ENCODE measurements around the gene MBD6. TPM values are rescaled to one million over a fixed set of nuclear protein-coding genes. Genes with fewer than 3 reads are reported as not detected.
"Not testable (repeated sequence)": the region's sequence is repeated elsewhere in the genome, so short reads cannot be mapped to it uniquely, and the experiment has no call there.

MBD6 gene
- total RNA-seq, 1 experiment from 2014 or later, result 140 TPM

DNA sequence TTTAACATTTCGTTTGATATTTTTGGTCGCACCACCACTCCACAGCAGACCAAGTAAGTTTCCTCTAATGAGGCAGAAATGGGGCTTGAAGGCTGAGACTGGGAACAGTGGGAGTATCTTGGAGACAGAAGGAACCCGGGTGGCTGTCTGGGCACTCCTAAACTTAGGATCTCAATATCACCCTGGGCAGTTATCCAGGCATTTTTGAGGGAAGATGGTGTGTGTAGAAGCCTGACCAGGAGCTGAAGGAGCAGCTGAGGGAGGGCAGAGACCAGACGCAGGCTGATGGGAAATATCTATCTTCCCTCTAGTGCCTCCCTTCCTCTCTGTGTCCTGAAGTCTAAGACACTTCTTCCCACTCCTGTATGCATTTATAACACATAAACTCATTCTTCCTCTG, 24.1 kb upstream of the MBD6 start:
- no peak for DNase-seq (ENCODE audit: low spot score)
- H3K36me3 ChIP-seq (ENCODE audit: insufficient read depth, low read length, poor library complexity, severe bottlenecking), result peaks cover 69% of the 10 kb centered on the region
- H3K9me3 ChIP-seq (ENCODE audit: low read depth, low read length, poor library complexity, severe bottlenecking), result no peaks in the 10 kb centered on the region
- no peaks in the 10 kb centered on the region for H3K4me1 ChIP-seq (ENCODE audit: insufficient read depth, low read length, poor library complexity, severe bottlenecking)
- ChIA-PET POLR2A (ENCODE audit: low non-redundant PET) (no interaction called here), CTCF (no interaction called here)
- no peak overlapping the region for H3K4me3 ChIP-seq (ENCODE audit: low read depth, low read length, poor library complexity, severe bottlenecking)
- no TSS peak for BruUV-seq (replicated peaks)
- intact Hi-C loops (cut with micrococcal nuclease; ENCODE audit: unreplicated experiment), result no loop called here
- no peaks in the 10 kb centered on the region for H3K27me3 ChIP-seq (replicated peaks; ENCODE audit: insufficient read depth, low read depth, low read length, poor library complexity)
- H3K27ac ChIP-seq (ENCODE audit: low read depth, low read length, poor library complexity, severe bottlenecking), result no peak overlapping the region
- no peak for TF ChIP-seq EZH2 (IDR thresholded peaks at IDR 0.05; ENCODE audit: borderline replicate concordance, low read depth, low read length, poor library complexity, severe bottlenecking)
- TF ChIP-seq, protein P1, sequence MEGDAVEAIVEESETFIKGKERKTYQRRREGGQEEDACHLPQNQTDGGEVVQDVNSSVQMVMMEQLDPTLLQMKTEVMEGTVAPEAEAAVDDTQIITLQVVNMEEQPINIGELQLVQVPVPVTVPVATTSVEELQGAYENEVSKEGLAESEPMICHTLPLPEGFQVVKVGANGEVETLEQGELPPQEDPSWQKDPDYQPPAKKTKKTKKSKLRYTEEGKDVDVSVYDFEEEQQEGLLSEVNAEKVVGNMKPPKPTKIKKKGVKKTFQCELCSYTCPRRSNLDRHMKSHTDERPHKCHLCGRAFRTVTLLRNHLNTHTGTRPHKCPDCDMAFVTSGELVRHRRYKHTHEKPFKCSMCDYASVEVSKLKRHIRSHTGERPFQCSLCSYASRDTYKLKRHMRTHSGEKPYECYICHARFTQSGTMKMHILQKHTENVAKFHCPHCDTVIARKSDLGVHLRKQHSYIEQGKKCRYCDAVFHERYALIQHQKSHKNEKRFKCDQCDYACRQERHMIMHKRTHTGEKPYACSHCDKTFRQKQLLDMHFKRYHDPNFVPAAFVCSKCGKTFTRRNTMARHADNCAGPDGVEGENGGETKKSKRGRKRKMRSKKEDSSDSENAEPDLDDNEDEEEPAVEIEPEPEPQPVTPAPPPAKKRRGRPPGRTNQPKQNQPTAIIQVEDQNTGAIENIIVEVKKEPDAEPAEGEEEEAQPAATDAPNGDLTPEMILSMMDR (conservative IDR thresholded peaks at IDR 0.05; ENCODE audit: low read depth, low read length), result 0 out of 2 replicates have a peak, but pooled peaks have one; percentile 4

- ChIA-PET CTCF (no interaction called here), POLR2A (ENCODE audit: low non-redundant PET) (interaction anchor here (0.6 to 1.0 kb wide), 2 partner anchors 15 to 26 kb away, joined by 3 to 4 read pairs; no protein-coding TSS in a partner anchor)
- Histone ChIP-seq H3K27me3 (replicated peaks; ENCODE audit: insufficient read depth, low read depth, low read length, poor library complexity) (no peaks in the 10 kb centered on the region), H3K36me3 (ENCODE audit: insufficient read depth, low read length, poor library complexity, severe bottlenecking) (peaks cover 78% of the 10 kb centered on the region), H3K4me1 (ENCODE audit: insufficient read depth, low read length, poor library complexity, severe bottlenecking) (no peaks in the 10 kb centered on the region), H3K4me3 (ENCODE audit: low read depth, low read length, poor library complexity, severe bottlenecking) (no peak overlapping the region), H3K27ac (ENCODE audit: low read depth, low read length, poor library complexity, severe bottlenecking) (no peak overlapping the region), H3K9me3 (ENCODE audit: low read depth, low read length, poor library complexity, severe bottlenecking) (no peaks in the 10 kb centered on the region)
- TF ChIP-seq, protein P1 (conservative IDR thresholded peaks at IDR 0.05; ENCODE audit: low read depth, low read length), result no peak
- no peak for TF ChIP-seq EZH2 (IDR thresholded peaks at IDR 0.05; ENCODE audit: borderline replicate concordance, low read depth, low read length, poor library complexity, severe bottlenecking)
- DNase-seq (ENCODE audit: low spot score), result no peak
- intact Hi-C loops (cut with micrococcal nuclease; ENCODE audit: unreplicated experiment), result no loop called here
- no TSS peak for BruUV-seq (replicated peaks)
These were observed 22.4 kb upstream of the MBD6 start for GRCh38 chr12:57500213-57500612.

DNA sequence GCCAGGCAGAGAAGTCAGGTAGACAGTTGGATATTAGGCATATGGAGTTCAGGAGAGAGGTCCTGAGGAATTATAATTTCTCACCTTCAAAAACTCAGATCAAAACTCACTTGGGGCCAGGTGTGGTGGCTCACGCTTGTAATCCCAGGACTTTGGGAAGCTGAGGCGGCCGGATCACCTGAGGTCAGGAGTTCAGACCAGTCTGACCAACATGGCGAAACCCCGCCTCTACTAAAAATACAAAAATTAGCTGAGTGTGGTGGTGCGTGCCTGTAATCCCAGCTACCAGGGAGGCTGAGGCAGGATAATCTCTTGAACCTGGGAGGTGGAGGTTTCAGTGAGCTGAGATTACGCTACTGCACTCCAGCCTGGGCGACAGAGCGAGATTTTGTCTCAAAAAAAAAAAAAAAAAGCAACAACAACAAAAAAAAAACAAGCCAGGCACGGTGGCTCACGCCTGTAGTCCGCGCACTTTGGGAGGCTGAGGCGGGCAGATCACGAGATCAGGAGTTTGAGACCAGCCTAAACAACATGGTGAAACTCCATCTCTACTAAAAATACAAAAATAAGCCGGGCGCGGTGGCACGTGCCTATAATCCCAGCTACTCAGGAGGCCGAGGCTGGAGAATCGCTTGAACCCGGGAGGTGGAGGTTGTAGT, 20.2 kb upstream of the MBD6 start:
- H3K36me3 ChIP-seq (ENCODE audit: insufficient read depth, low read length, poor library complexity, severe bottlenecking), result peaks cover 81% of the 10 kb centered on the region
- BruUV-seq (replicated peaks); intact Hi-C loops (cut with micrococcal nuclease; ENCODE audit: unreplicated experiment); H3K9me3 ChIP-seq (ENCODE audit: low read depth, low read length, poor library complexity, severe bottlenecking); H3K4me3 ChIP-seq (ENCODE audit: low read depth, low read length, poor library complexity, severe bottlenecking); H3K27ac ChIP-seq (ENCODE audit: low read depth, low read length, poor library complexity, severe bottlenecking); H3K27me3 ChIP-seq (replicated peaks; ENCODE audit: insufficient read depth, low read depth, low read length, poor library complexity); H3K4me1 ChIP-seq (ENCODE audit: insufficient read depth, low read length, poor library complexity, severe bottlenecking); DNase-seq (ENCODE audit: low spot score); CTCF ChIA-PET: not testable (repeated sequence)
- POLR2A ChIA-PET (ENCODE audit: low non-redundant PET), result interaction anchor here (0.6 to 1.0 kb wide), 3 partner anchors 12 to 344 kb away, joined by 3 to 9 read pairs (median 4); partner anchors contain the start of gene CTDSP2

- H3K36me3 ChIP-seq (ENCODE audit: insufficient read depth, low read length, poor library complexity, severe bottlenecking), result peaks cover 72% of the 10 kb centered on the region
- intact Hi-C loops (cut with micrococcal nuclease; ENCODE audit: unreplicated experiment); H3K4me3 ChIP-seq (ENCODE audit: low read depth, low read length, poor library complexity, severe bottlenecking); BruUV-seq (replicated peaks); POLR2A ChIA-PET (ENCODE audit: low non-redundant PET); CTCF ChIA-PET; H3K4me1 ChIP-seq (ENCODE audit: insufficient read depth, low read length, poor library complexity, severe bottlenecking); H3K27ac ChIP-seq (ENCODE audit: low read depth, low read length, poor library complexity, severe bottlenecking); H3K27me3 ChIP-seq (replicated peaks; ENCODE audit: insufficient read depth, low read depth, low read length, poor library complexity); H3K9me3 ChIP-seq (ENCODE audit: low read depth, low read length, poor library complexity, severe bottlenecking); DNase-seq (ENCODE audit: low spot score): not testable (repeated sequence)
These were observed 16.1 kb upstream of the MBD6 start for GRCh38 chr12:57506541-57506940.

- H3K27ac ChIP-seq (ENCODE audit: low read depth, low read length, poor library complexity, severe bottlenecking); CTCF ChIA-PET; intact Hi-C loops (cut with micrococcal nuclease; ENCODE audit: unreplicated experiment); H3K4me3 ChIP-seq (ENCODE audit: low read depth, low read length, poor library complexity, severe bottlenecking); DNase-seq (ENCODE audit: low spot score); H3K4me1 ChIP-seq (ENCODE audit: insufficient read depth, low read length, poor library complexity, severe bottlenecking); BruUV-seq (replicated peaks); H3K27me3 ChIP-seq (replicated peaks; ENCODE audit: insufficient read depth, low read depth, low read length, poor library complexity); POLR2A ChIA-PET (ENCODE audit: low non-redundant PET); H3K9me3 ChIP-seq (ENCODE audit: low read depth, low read length, poor library complexity, severe bottlenecking): not testable (repeated sequence)
- peaks cover 75% of the 10 kb centered on the region for H3K36me3 ChIP-seq (ENCODE audit: insufficient read depth, low read length, poor library complexity, severe bottlenecking)
These were observed 14.8 kb upstream of the MBD6 start for GRCh38 chr12:57507796-57508195.

All from A673 (cell line).